Hypothalamus (tissue), 51 donors: Measurements from ENCODE around the gene GTF2A1.

Experiments
- DNase-seq, 51 donors: peaks; one replicate each; lab custom pipeline; 2025; lab: John Stamatoyannopoulos, UW

The GTF2A1 gene

DNA sequence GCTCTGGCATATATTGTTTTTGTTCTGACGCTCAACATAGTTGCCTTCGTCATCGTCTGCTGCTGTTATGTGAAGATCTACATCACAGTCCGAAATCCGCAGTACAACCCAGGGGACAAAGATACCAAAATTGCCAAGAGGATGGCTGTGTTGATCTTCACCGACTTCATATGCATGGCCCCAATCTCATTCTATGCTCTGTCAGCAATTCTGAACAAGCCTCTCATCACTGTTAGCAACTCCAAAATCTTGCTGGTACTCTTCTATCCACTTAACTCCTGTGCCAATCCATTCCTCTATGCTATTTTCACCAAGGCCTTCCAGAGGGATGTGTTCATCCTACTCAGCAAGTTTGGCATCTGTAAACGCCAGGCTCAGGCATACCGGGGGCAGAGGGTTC is 77.0 kb downstream of the GTF2A1 start:
- DNase-seq: no peak

DNA sequence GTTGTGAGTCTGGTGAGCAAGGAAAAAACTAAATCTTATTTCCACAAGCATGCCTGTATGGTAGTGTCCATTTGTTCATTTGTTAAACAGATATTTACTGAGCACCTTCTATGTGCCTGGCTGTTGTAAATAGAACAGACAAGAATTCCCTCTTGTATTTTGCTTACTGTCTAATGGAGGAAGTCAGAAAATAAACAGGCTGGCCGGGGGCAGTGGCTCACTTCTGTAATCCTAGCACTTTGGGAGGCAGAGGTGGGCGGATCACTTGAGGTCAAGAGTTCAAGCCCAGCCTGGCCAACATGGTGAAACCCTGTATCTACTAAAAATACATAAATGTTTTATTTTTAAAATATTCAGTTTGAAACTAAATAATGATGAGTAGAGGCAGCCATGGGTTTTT is 79.3 kb downstream of the GTF2A1 start:
- DNase-seq: no peak

DNA sequence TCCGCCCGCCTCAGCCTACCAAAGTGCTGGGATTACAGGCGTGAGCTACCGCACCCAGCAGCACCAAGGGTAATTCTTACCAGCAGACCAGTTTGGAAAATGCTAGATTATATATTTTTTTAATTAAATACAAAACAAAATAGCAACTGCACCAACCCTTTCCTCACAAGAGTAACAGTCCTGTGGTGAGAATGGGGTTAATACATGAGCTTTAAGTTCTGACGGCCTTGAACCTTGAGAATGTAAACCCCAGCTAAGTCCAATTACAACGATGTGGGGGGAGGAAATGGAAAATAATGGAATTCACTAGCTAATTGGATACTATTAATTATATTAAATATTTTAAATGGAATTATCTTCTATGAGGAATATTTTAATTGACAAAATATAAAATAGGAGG is 82.3 kb downstream of the GTF2A1 start:
- DNase-seq: no peak

DNA sequence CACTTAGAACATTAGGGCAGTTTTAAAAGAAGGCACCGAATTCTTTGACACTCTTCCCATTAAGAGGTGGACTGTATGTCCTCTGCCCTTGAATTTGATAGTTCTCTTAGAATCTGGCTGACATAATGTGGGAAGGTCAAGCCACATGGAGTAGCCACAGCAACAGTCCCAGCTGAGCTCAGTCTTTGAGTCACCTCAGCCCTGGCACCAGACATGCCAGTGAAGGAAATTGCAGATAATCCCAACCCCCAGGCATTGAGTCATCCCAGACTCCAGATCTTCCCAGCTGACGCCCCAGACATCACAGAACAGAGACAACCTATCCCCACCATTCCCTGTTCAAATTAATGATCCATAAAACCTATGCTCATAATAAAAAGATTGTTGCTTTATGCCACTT is 83.4 kb downstream of the GTF2A1 start:
- no peak for DNase-seq

DNA sequence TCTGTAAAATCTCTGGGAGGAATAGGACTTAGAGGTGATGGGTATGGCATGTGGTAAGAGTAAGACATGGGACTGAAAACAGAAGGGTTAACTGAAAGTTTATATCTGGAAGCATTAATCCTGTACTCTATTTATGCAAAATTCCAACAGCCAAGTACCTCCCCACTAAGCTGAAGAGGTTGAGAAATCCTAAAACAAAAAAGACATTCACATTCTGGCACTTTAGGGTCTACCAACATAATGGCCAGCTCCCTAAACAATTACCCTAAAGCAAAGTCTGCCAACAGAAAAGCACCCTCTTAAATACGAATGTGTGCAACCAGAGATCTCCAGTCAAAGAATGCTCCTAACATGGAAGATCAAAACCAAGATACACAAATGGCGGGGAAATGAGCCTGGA is 87.4 kb downstream of the GTF2A1 start:
- no peak for DNase-seq

DNA sequence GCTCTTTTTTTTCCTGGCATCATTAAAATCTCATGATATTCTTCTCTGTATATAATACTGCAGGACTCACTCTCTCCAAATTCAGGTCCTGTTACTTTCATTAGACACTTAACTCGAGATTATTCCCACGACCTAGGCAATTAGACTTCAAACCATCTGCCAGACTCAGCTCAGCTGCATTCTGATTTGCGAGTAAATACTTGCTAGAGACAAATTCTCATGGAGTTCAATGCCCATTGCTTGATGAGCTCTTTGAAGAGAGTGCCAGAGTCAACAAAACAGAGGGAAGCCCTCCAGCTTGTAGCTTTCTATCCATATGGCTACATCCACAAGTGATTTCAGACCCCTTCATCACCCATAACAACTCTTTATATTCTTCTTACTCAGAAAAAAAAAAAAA is 88.3 kb downstream of the GTF2A1 start:
- no peak for DNase-seq

DNA sequence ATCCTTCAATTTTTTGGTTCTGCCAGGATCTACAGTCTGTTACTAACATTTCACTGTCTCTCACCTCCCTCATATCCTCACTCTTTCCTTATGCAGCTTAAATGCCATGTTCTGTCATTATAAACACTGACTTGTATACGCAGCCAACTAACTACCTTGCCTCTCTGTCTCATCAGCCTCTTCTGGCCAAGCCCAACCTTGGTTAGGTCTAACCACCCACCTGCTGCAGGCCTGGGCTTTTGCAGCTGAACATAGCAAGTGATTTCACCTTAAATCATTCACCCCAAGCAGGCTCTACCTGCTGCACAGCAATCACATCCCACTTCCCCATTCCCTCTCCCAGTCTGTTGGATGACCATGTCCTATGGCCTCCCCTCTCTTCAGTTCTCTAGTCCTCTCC is 91.5 kb downstream of the GTF2A1 start:
- DNase-seq: no peak

DNA sequence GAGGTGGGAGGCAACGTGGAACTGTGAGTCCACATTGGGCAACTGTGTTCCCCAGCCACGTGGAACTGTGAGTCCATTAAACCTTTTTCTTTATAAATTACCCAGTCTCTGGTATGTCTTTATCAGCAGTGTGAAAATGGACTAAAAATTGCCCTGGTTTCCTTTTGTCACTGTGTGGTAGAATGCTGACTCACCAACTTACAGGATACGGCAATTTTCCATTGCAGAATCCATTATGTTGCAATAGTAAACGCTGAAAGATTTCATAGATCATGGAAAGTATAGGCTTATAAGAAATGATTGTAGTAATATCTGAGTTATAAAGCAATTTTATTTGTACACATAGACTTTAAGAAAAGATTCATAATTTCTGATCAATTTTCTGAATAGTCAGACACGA is 93.0 kb downstream of the GTF2A1 start:
- no peak for DNase-seq

DNA sequence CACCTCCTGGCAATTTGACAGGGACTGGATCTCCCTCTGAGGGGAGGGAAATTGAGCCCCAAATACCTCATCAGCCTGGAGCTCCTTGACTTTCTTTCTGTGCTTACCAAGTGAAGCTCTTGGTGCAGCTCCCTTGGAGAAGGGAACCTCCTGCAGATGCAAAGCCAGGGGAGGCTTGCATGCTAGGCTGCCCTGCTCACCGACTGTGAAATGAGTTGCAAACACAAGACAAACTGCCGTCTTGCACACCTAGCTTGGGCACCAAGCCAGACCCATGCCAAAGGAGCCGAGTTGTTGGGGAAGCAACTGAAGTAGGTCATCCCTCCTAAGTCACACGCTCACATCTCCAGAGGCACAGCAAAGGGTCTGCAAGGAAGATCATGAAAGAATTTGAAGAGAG is 95.2 kb downstream of the GTF2A1 start:
- no peak for DNase-seq
